ENCODE measurements around the gene TM7SF3. TPM values are rescaled to one million over a fixed set of nuclear protein-coding genes. Genes with fewer than 3 reads are reported as not detected.

TM7SF3 gene
- total RNA-seq, 4 donors from 2014 or later, result 33.8 to 58.9 (median 49.7) TPM

DNA sequence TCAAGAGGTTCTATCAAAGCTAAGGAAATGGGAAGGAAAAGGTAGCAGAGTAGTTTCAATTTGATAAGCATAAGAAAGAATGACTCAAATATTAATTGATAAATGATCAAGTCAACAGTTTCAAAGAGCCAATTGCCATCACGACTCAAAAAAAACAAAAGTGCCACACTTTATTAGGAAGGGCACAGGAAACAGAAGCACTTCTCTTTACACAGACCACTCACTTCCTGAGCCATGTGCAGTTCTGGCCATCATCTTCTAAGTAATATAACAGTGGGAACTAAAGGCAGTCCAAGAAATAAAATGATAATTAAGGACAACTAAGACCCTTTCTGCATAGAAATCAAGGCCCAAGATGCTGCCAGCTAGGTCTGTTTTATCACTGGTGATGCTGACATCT is 13.2 kb downstream of the TM7SF3 start:
- TF ChIP-seq POLR2A (IDR thresholded peaks at IDR 0.05), result no peak
- TF ChIP-seq, protein P1, sequence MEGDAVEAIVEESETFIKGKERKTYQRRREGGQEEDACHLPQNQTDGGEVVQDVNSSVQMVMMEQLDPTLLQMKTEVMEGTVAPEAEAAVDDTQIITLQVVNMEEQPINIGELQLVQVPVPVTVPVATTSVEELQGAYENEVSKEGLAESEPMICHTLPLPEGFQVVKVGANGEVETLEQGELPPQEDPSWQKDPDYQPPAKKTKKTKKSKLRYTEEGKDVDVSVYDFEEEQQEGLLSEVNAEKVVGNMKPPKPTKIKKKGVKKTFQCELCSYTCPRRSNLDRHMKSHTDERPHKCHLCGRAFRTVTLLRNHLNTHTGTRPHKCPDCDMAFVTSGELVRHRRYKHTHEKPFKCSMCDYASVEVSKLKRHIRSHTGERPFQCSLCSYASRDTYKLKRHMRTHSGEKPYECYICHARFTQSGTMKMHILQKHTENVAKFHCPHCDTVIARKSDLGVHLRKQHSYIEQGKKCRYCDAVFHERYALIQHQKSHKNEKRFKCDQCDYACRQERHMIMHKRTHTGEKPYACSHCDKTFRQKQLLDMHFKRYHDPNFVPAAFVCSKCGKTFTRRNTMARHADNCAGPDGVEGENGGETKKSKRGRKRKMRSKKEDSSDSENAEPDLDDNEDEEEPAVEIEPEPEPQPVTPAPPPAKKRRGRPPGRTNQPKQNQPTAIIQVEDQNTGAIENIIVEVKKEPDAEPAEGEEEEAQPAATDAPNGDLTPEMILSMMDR (IDR thresholded peaks at IDR 0.05), result no peak
- no peak overlapping the region for H3K27ac ChIP-seq
- no peak for DNase-seq

DNA sequence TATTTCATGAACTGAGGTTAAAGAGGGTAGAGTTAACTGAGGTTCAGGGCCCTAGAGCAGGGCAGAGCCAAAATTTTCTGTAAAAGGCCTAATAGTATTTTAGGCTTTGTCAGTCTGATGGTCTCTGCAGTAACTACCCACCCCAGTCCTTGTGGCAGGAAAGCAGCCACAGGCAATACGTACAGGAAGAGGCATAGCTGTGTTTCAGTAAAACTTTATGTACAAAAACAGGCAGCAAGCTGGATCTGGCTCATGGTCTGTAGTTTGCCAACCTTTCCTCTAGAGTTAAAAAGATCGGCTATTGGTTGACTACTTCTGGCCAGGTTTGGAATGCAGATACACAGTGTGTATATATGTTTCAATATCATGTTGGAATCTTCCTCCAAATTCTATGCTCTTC is 17.2 kb downstream of the TM7SF3 start:
- Histone ChIP-seq H3K4me3 (no peak overlapping the region), H3K36me3 (peaks cover 0 to 31% (median 0%) of the 10 kb centered on the region in 3 donors), H3K9me3 (no peaks in the 10 kb centered on the region), H3K27me3 (no peaks in the 10 kb centered on the region), H3K27ac (no peak overlapping the region), H3K4me1 (no peaks in the 10 kb centered on the region)
- TF ChIP-seq, protein P1 (IDR thresholded peaks at IDR 0.05), result no peak
- TF ChIP-seq POLR2A (IDR thresholded peaks at IDR 0.05), result no peak
- DNase-seq, result no peak

More for the DNA sequence above, 13.2 kb downstream of the TM7SF3 start:
- Histone ChIP-seq H3K4me3 (no peak overlapping the region), H3K27me3 (no peaks in the 10 kb centered on the region), H3K36me3 (peaks cover 0 to 6% (median 0%) of the 10 kb centered on the region in 3 donors), H3K4me1 (no peaks in the 10 kb centered on the region), H3K9me3 (no peaks in the 10 kb centered on the region)

DNA sequence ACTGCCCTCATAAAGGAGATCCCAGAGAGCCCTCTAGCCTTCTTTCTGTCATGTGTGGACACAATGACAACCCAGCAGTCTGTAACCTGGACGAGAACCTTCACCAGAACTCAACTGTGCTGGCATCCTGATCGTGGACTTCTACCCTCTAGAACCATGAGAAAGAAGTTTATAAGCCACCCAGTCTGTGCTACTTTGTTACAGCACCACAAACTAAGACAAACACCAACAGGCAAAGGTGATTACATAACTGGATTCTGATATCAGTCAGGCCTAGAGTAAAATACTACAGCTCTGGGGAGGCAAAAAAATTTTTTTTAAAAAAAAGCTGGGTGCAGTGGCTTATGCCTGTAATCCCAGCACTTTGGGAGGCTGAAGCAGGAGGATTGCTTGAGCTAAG is 18.5 kb downstream of the TM7SF3 start:
- Histone ChIP-seq H3K4me3 (no peak overlapping the region), H3K9me3 (no peaks in the 10 kb centered on the region), H3K36me3 (peaks cover 0 to 35% (median 0%) of the 10 kb centered on the region in 3 donors), H3K27me3 (no peaks in the 10 kb centered on the region), H3K4me1 (no peaks in the 10 kb centered on the region), H3K27ac (no peak overlapping the region)
- no peak for DNase-seq
- TF ChIP-seq, protein P1 (IDR thresholded peaks at IDR 0.05), result no peak
- TF ChIP-seq POLR2A (IDR thresholded peaks at IDR 0.05), result no peak

DNA sequence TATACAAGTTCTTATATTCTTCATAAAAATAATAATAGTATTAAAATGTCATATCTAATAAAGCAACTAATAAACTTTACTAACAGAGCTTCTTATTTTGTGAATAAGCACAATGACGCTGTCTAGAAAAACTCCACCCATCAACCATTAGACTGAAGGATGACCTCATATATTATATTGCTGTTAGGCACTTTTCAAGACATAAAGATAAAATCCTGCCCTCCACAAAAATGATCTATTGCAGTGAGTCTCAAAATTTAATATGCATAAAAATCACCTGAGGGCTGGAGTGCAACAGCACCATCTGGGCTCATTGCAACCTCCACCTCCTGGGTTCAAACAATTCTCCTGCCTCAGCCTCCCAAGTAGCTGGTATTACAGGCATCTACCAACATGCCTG is 20.1 kb downstream of the TM7SF3 start:
- no peak overlapping the region for H3K27ac ChIP-seq
- no peaks in the 10 kb centered on the region for H3K9me3 ChIP-seq
- no peak for DNase-seq
- no peaks in the 10 kb centered on the region for H3K27me3 ChIP-seq
- H3K4me1 ChIP-seq, result no peaks in the 10 kb centered on the region
- peaks cover 0 to 38% (median 0%) of the 10 kb centered on the region in 3 donors for H3K36me3 ChIP-seq
- no peak overlapping the region for H3K4me3 ChIP-seq
- no peak for TF ChIP-seq POLR2A (IDR thresholded peaks at IDR 0.05)
- TF ChIP-seq, protein P1 (IDR thresholded peaks at IDR 0.05), result no peak

DNA sequence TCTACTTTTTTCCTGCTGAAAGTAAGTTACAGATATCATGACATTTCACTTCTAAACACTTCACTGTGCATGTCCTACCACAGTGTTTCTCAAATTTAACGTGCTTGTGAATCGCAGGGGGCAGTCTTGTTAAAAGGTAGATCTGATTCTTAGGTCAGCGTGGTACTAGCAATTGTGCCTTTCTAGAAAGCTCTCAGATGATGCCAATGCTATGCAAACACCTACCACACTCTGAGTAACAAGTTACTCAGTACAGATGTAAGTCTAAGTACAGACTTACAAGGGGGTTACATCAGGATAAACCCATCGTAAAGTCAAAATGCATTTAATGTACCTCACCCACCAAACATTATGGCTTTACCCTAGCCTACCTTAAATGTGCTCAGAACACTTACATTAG is 22.4 kb downstream of the TM7SF3 start:
- TF ChIP-seq POLR2A (IDR thresholded peaks at IDR 0.05), result no peak
- TF ChIP-seq, protein P1 (IDR thresholded peaks at IDR 0.05), result no peak
- Histone ChIP-seq H3K4me3 (no peak overlapping the region), H3K36me3 (peaks cover 0 to 38% (median 0%) of the 10 kb centered on the region in 3 donors), H3K27ac (no peak overlapping the region), H3K9me3 (no peaks in the 10 kb centered on the region), H3K4me1 (no peaks in the 10 kb centered on the region), H3K27me3 (no peaks in the 10 kb centered on the region)
- DNase-seq, result no peak

DNA sequence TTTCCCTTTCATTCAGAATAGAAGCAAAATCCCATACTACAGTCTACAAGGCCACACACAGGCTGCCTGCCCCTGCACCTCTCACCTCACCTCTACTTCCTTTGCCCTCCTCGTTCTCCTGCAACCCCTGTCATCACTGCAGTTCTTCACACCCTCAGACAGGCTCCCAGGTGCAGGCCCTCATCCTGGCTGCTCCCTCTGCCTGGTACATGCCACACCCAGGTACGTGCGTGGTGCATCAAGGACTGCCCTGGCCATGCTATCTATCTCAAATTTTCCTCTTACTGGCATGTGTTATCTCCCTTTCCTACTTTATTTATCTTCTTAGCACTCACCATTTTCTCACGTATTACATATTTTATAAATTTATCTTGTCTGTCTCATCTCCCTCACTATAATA is 24.3 kb downstream of the TM7SF3 start:
- no peak for DNase-seq
- H3K27ac ChIP-seq, result no peak overlapping the region
- no peaks in the 10 kb centered on the region for H3K9me3 ChIP-seq
- H3K27me3 ChIP-seq, result no peaks in the 10 kb centered on the region
- H3K36me3 ChIP-seq, result peaks cover 0 to 30% (median 0%) of the 10 kb centered on the region in 3 donors
- no peak overlapping the region for H3K4me3 ChIP-seq
- no peak for TF ChIP-seq POLR2A (IDR thresholded peaks at IDR 0.05)
- TF ChIP-seq, protein P1 (IDR thresholded peaks at IDR 0.05), result no peak
- no peaks in the 10 kb centered on the region for H3K4me1 ChIP-seq

Data from Peyer's patch (tissue), 4 donors.